OCI-LY7 (cell line): ENCODE data around the gene JCAD. TPM values are rescaled to one million over a fixed set of nuclear protein-coding genes. Genes with fewer than 3 reads are reported as not detected.

Source experiments
- BruUV-seq: library from RNA; stranded (reverse); fragments of 400-500 nt; replicated peaks from 2 replicates; lab custom pipeline; 2021; lab: Mats Ljungman, UMichigan
- CTCF ChIA-PET: fragments of 300-600 bp; sonication (Branson Sonifier 250); formaldehyde crosslinking; loops from one replicate; lab custom pipeline; 2022; ENCODE audit warnings: antibody characterized with exemption; ENCODE audit not compliant: unreplicated experiment; lab: Charles Lee
- POLR2A ChIA-PET: fragments of 300-600 bp; sonication (Branson Sonifier 250); formaldehyde crosslinking; loops from one replicate; lab custom pipeline; 2022; ENCODE audit warnings: antibody characterized with exemption; lab: Charles Lee
- DNase-seq: peaks from one replicate; pipeline ENCODE4 v3.0.0-alpha.2; 2015; ENCODE audit warnings: low spot score
- H2AFZ ChIP-seq: fragments of 200-600 bp; sonication (generic), shearing (Covaris generic); 2 replicates; pipeline ENCODE4 v1.6.1; 2014; ENCODE audit warnings: mild to moderate bottlenecking, antibody characterized with exemption, low read length, moderate library complexity
- H3K27ac ChIP-seq: fragments of 200-600 bp; sonication (generic); 2 replicates; pipeline ENCODE4 v1.5.1; 2014; ENCODE audit warnings: mixed run types, low read depth, mild to moderate bottlenecking, moderate library complexity, low read length, inconsistent platforms; ENCODE audit not compliant: poor library complexity, severe bottlenecking
- H3K36me3 ChIP-seq: fragments of 200-600 bp; sonication (generic); 2 replicates; pipeline ENCODE4 v1.6.1; 2014; ENCODE audit warnings: mild to moderate bottlenecking, antibody characterized with exemption, low read length, moderate library complexity, mixed read lengths; ENCODE audit not compliant: insufficient read depth
- H3K4me1 ChIP-seq: fragments of 200-600 bp; sonication (generic); 2 replicates; pipeline ENCODE4 v1.5.1; 2014; ENCODE audit warnings: mild to moderate bottlenecking, low read length; ENCODE audit not compliant: insufficient read depth, poor library complexity, severe bottlenecking
- H3K4me2 ChIP-seq: fragments of 200-600 bp; sonication (generic); 2 replicates; pipeline ENCODE4 v1.6.1; 2014; ENCODE audit warnings: mild to moderate bottlenecking, low read length
- H3K4me3 ChIP-seq: fragments of 200-600 bp; sonication (generic); 2 replicates; pipeline ENCODE4 v1.5.1; 2014; ENCODE audit warnings: mild to moderate bottlenecking, low read depth, low read length; ENCODE audit not compliant: poor library complexity, severe bottlenecking
- H3K79me2 ChIP-seq: fragments of 200-600 bp; sonication (generic); 2 replicates; pipeline ENCODE4 v1.6.1; 2016; ENCODE audit warnings: low read depth, mild to moderate bottlenecking, low read length, moderate library complexity, mixed read lengths; ENCODE audit not compliant: insufficient read depth
- H3K9me2 ChIP-seq: fragments of 200-600 bp; sonication (generic); 2 replicates; pipeline ENCODE4 v1.6.1; 2016; ENCODE audit warnings: mild to moderate bottlenecking, low read length, mixed read lengths; ENCODE audit not compliant: insufficient read depth
- H3K9me3 ChIP-seq: fragments of 200-600 bp; sonication (generic); 2 replicates; pipeline ENCODE4 v1.6.1; 2014; ENCODE audit warnings: mild to moderate bottlenecking, mixed run types, low read length, mixed read lengths
- H4K20me1 ChIP-seq: fragments of 200-600 bp; sonication (generic); 2 replicates; pipeline ENCODE4 v1.6.1; 2014; ENCODE audit warnings: mild to moderate bottlenecking, antibody characterized with exemption, low read length, moderate library complexity, mixed read lengths; ENCODE audit not compliant: insufficient read depth
- CTCF ChIP-seq: fragments of 200-600 bp; sonication (generic); conservative IDR thresholded peaks from 2 replicates; pipeline ENCODE4 v1.5.1; 2014; ENCODE audit warnings: mild to moderate bottlenecking, antibody characterized with exemption, low read length, moderate library complexity, mixed read lengths
- EZH2phosphoT487 ChIP-seq: fragments of 200-600 bp; sonication (generic); IDR thresholded peaks from 2 replicates; pipeline ENCODE4 v1.6.1; 2018; ENCODE audit warnings: low read depth, borderline replicate concordance, mild to moderate bottlenecking, mixed run types, antibody characterized with exemption, low read length, moderate library complexity, mixed read lengths
- intact Hi-C: fragments of 100-400 bp; cut with micrococcal nuclease; formaldehyde crosslinking; loops from one replicate; pipeline ENCODE4 v1.10.0; 2022; ENCODE audit not compliant: unreplicated experiment
- total RNA-seq, 2 experiments: library from RNA; depleted of rRNA in 1 of 2; stranded (reverse); fragments of >200 nt in 1 of 2; shearing (Covaris generic) in 1 of 2; gene quantifications; 2 replicates each; pipeline ENCODE4 v1.2.3, GENCODE V29; 2014 to 2022

Gene JCAD
- total RNA-seq, 2 experiments from 2014 or later: not detected

DNA sequence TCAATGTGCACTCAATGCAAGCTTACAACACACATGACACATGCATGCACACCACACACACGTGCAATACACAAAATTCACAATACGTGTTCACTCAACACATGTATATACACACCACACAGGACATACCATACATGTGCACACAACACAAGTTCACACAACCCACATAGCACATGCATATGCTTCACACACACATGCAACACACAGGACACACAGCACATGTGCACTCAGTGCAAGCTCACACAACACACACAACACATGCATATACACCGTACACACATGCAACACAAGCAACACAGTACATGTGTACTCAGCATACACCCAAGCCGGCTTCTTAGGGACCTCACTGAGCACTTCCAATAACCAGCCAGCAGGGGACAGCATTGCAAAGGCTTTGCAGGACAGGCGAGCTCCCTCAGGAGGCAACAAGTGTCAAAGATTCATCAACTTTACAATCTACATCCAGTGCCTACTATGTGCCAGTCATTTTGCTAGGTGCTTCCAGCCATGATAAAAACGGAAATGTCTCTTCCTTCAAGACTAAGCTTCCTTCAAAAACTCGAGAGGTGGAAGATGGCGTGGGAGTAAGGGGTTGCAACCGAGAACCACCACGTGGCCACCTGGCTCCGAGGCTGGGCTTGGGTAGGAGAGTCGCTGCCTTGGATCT lies 61.1 kb downstream of the JCAD start:
- Histone ChIP-seq H2AFZ (no peak overlapping the region), H3K36me3 (no peaks in the 10 kb centered on the region), H3K4me2 (no peak overlapping the region), H3K9me3 (no peaks in the 10 kb centered on the region), H3K4me3 (no peak overlapping the region), H3K79me2 (no peaks in the 10 kb centered on the region), H3K9me2 (no peaks in the 10 kb centered on the region), H3K4me1 (no peaks in the 10 kb centered on the region), H4K20me1 (no peaks in the 10 kb centered on the region), H3K27ac (no peak overlapping the region)
- ChIA-PET CTCF (interaction anchor here (1.2 kb wide), 1 partner anchor 243 kb away, joined by 4 read pairs; no protein-coding TSS in a partner anchor), POLR2A (interaction anchor here (0.8 kb wide), 1 partner anchor 10 kb away, joined by 4 read pairs; no protein-coding TSS in a partner anchor)
- DNase-seq: peak; percentile 71
- BruUV-seq: no TSS peak
- TF ChIP-seq EZH2phosphoT487 (no peak), CTCF (peak; percentile 99)
- intact Hi-C loops: loop anchor here (2.0 to 10.0 kb wide), 2 partner anchors 243 to 597 kb away; no protein-coding TSS in a partner anchor

GRCh38 chr10:29994811-29995210 lies 64.6 kb downstream of the JCAD start:
- no peaks in the 10 kb centered on the region for H3K79me2 ChIP-seq
- ChIA-PET CTCF (no interaction called here), POLR2A (no interaction called here)
- H3K27ac ChIP-seq: no peak overlapping the region
- no peaks in the 10 kb centered on the region for H3K9me3 ChIP-seq
- no peaks in the 10 kb centered on the region for H3K36me3 ChIP-seq
- BruUV-seq: no TSS peak
- H2AFZ ChIP-seq: no peak overlapping the region
- H3K9me2 ChIP-seq: no peaks in the 10 kb centered on the region
- H3K4me2 ChIP-seq: no peak overlapping the region
- no peaks in the 10 kb centered on the region for H3K4me1 ChIP-seq
- intact Hi-C loops: loop anchor here (10.0 kb wide), 1 partner anchor 600 kb away; no protein-coding TSS in a partner anchor
- DNase-seq: no peak
- TF ChIP-seq EZH2phosphoT487 (no peak), CTCF (no peak)
- no peak overlapping the region for H3K4me3 ChIP-seq
- H4K20me1 ChIP-seq: no peaks in the 10 kb centered on the region

DNA sequence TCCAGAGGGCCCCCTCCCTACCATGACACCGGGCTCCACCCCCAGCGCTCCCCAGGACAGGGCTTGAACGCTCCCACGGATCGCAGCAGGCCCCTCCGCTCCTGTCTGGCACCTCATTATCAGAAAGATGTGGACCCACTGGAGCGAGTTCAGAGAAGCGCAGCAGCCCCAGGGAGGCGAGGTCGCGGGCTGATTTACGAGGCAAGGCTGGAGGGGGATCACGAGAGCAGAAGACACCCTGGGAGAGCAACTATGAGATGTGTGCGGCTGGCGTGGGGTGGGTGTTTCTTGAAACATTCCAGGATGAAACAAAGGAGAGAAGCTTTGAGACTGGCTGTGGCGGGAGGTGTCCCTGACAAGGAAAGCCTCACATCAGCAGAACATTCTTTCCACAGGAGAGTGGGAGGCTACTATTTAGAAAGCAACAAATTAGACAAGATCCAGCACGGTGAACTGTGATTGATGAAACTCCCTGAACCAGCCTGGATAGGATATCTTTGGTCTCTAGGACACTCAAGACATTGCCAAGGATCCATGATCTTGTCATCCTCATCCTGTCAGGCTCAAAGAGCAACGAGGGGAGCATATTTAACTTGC lies 66.0 kb downstream of the JCAD start:
- CTCF ChIA-PET: no interaction called here
- H4K20me1 ChIP-seq: no peaks in the 10 kb centered on the region
- no peaks in the 10 kb centered on the region for H3K9me2 ChIP-seq
- no peaks in the 10 kb centered on the region for H3K9me3 ChIP-seq
- POLR2A ChIA-PET: no interaction called here
- BruUV-seq: no TSS peak
- H3K36me3 ChIP-seq: no peaks in the 10 kb centered on the region
- no peak overlapping the region for H3K4me3 ChIP-seq
- no peak overlapping the region for H2AFZ ChIP-seq
- intact Hi-C loops: loop anchor here (10.0 kb wide), 1 partner anchor 601 kb away; no protein-coding TSS in a partner anchor
- TF ChIP-seq EZH2phosphoT487 (no peak), CTCF (no peak)
- no peak overlapping the region for H3K4me2 ChIP-seq
- no peak overlapping the region for H3K27ac ChIP-seq
- no peaks in the 10 kb centered on the region for H3K4me1 ChIP-seq
- DNase-seq: no peak
- H3K79me2 ChIP-seq: no peaks in the 10 kb centered on the region
